ENCODE data around the gene SBNO1.

GRCh38 chr12:123319273-123319672 lies 45.4 kb downstream of the SBNO1 start:
- TF ChIP-seq CTCF (IDR thresholded peaks at IDR 0.05; ENCODE audit: low read depth, low read length) = no peak
- TF ChIP-seq EZH2phosphoT487 (IDR thresholded peaks at IDR 0.05; ENCODE audit: low read depth) = no peak
